Measurements from ENCODE around the gene WNT9A. TPM values are rescaled to one million over a fixed set of nuclear protein-coding genes. Genes with fewer than 3 reads are reported as not detected.
"Not testable (repeated sequence)": the region's sequence is repeated elsewhere in the genome, so short reads cannot be mapped to it uniquely, and the experiment has no call there.

Gene WNT9A, protein sequence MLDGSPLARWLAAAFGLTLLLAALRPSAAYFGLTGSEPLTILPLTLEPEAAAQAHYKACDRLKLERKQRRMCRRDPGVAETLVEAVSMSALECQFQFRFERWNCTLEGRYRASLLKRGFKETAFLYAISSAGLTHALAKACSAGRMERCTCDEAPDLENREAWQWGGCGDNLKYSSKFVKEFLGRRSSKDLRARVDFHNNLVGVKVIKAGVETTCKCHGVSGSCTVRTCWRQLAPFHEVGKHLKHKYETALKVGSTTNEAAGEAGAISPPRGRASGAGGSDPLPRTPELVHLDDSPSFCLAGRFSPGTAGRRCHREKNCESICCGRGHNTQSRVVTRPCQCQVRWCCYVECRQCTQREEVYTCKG
- total RNA-seq = 1 to 10 TPM; 1.1 to 2.5 (median 1.3) TPM

- Histone ChIP-seq H3K4me3 (peak within 1 kb of the TSS; percentile 51 to 70 (median 61)), H3K27me3 (peaks cover 0 to 6% of the 10 kb centered on the region in 2 donors), H3K27ac (peak within 1 kb of the TSS; percentile 72 to 78), H3K36me3 (no peaks in the 10 kb centered on the region), H3K4me1 (peaks cover 7 to 11% of the 10 kb centered on the region in 2 donors), H3K9me3 (no peaks in the 10 kb centered on the region)
- intact Hi-C loops (cut with DNase I; ENCODE audit: low total_unique reads) = loop anchor here (10.0 kb wide), 2 partner anchors 183 to 463 kb away; no protein-coding TSS in a partner anchor
- TF ChIP-seq POLR2AphosphoS5 (IDR thresholded peaks at IDR 0.05) (no peak), POLR2A (IDR thresholded peaks at IDR 0.05) (no peak)
- TF ChIP-seq, protein P1, sequence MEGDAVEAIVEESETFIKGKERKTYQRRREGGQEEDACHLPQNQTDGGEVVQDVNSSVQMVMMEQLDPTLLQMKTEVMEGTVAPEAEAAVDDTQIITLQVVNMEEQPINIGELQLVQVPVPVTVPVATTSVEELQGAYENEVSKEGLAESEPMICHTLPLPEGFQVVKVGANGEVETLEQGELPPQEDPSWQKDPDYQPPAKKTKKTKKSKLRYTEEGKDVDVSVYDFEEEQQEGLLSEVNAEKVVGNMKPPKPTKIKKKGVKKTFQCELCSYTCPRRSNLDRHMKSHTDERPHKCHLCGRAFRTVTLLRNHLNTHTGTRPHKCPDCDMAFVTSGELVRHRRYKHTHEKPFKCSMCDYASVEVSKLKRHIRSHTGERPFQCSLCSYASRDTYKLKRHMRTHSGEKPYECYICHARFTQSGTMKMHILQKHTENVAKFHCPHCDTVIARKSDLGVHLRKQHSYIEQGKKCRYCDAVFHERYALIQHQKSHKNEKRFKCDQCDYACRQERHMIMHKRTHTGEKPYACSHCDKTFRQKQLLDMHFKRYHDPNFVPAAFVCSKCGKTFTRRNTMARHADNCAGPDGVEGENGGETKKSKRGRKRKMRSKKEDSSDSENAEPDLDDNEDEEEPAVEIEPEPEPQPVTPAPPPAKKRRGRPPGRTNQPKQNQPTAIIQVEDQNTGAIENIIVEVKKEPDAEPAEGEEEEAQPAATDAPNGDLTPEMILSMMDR (IDR thresholded peaks at IDR 0.05) = no peak
- peak in 1 of 2 donors; percentile 50 for DNase-seq (ENCODE audit: low spot score in 2 of 2)
These were observed at the start of gene WNT9A for GRCh38 chr1:227947676-227948492. Gene WNT9A (minus strand): TSS chr1:227947932. CDS start chr1:227947887, 45 bp downstream.

GRCh38 chr1:227996187-227996950 is 48.6 kb upstream of the WNT9A start:
- Histone ChIP-seq H3K4me1 (no peaks in the 10 kb centered on the region), H3K27ac (no peak overlapping the region), H3K9me3 (peaks cover 11 to 31% of the 10 kb centered on the region in 2 donors), H3K27me3 (no peaks in the 10 kb centered on the region), H3K4me3 (no peak overlapping the region), H3K36me3 (no peaks in the 10 kb centered on the region)
- intact Hi-C loops (cut with DNase I; ENCODE audit: low total_unique reads) = no loop called here
- DNase-seq (ENCODE audit: low spot score in 2 of 2) = peak; percentile 13 to 42
- TF ChIP-seq POLR2A (IDR thresholded peaks at IDR 0.05) (no peak), POLR2AphosphoS5 (IDR thresholded peaks at IDR 0.05) (no peak)
- TF ChIP-seq, protein P1 (IDR thresholded peaks at IDR 0.05) = no peak

DNA sequence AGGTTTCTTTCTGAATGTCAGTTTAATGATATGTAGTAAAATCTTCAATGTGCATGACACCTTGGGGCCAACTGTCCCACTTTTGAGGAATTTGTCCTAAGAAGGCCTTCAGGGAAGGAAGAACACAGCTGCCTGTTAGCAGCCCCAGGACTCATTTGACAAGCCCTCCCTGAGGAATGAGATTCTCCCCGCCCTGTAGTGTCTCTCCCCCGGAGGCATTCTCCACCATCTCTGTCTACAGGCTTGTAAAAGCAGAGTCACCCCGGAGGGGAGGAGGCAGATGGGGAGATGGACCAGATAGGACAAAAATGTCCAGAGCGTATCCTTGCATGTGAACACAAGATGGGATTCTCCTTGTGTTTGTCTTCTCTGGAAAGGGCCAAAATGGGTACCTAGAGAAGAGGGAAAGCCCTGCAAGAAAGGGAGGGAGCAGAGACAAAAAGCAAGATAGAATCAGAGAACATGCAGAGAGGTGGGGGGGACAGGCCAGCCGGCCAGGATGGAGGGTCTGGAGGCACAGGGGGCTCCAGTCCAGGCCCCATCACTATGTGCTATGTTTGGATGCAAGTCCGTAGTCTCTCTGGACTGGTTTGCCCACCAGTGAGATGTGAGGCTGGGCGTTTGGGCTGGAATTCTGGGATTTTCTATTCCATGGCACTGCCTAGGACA is 47.0 kb upstream of the WNT9A start:
- Histone ChIP-seq H3K27ac (no peak overlapping the region), H3K36me3 (no peaks in the 10 kb centered on the region), H3K4me3 (no peak overlapping the region), H3K9me3 (peaks cover 11 to 31% of the 10 kb centered on the region in 2 donors), H3K27me3 (no peaks in the 10 kb centered on the region), H3K4me1 (no peaks in the 10 kb centered on the region)
- intact Hi-C loops (cut with DNase I; ENCODE audit: low total_unique reads) = no loop called here
- peak in 1 of 2 donors; percentile 14 for DNase-seq (ENCODE audit: low spot score in 2 of 2)
- no peak for TF ChIP-seq POLR2A (IDR thresholded peaks at IDR 0.05)
- TF ChIP-seq, protein P1 (IDR thresholded peaks at IDR 0.05) = no peak
- no peak for TF ChIP-seq POLR2AphosphoS5 (IDR thresholded peaks at IDR 0.05)

DNA sequence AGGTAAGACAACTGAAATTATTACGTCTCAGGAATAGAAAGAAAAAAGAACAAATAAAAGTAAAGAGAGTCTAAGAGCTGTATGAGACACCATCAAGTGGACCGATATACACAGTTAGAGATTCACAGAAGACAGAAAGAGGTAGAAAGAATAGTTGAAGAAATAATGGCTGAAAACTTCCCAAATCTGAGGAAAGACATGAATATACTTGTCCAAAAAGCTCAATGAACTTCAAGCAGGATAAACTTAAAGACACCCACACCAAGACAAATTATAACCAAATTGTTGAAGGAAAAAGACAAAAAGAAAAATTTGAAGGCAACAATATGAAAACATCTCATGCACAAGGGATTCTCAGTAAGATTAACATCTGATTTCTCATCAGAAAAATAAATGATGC is 39.4 kb upstream of the WNT9A start:
- Histone ChIP-seq H3K9me3 (no peaks in the 10 kb centered on the region), H3K4me3 (no peak overlapping the region), H3K27ac (no peak overlapping the region), H3K36me3 (no peaks in the 10 kb centered on the region), H3K27me3 (no peaks in the 10 kb centered on the region), H3K4me1 (no peaks in the 10 kb centered on the region)
- TF ChIP-seq, protein P1 (IDR thresholded peaks at IDR 0.05) = no peak
- TF ChIP-seq POLR2A (IDR thresholded peaks at IDR 0.05) (no peak), POLR2AphosphoS5 (IDR thresholded peaks at IDR 0.05) (no peak)
- intact Hi-C loops (cut with DNase I; ENCODE audit: low total_unique reads) = no loop called here
- no peak for DNase-seq (ENCODE audit: low spot score in 2 of 2)

DNA sequence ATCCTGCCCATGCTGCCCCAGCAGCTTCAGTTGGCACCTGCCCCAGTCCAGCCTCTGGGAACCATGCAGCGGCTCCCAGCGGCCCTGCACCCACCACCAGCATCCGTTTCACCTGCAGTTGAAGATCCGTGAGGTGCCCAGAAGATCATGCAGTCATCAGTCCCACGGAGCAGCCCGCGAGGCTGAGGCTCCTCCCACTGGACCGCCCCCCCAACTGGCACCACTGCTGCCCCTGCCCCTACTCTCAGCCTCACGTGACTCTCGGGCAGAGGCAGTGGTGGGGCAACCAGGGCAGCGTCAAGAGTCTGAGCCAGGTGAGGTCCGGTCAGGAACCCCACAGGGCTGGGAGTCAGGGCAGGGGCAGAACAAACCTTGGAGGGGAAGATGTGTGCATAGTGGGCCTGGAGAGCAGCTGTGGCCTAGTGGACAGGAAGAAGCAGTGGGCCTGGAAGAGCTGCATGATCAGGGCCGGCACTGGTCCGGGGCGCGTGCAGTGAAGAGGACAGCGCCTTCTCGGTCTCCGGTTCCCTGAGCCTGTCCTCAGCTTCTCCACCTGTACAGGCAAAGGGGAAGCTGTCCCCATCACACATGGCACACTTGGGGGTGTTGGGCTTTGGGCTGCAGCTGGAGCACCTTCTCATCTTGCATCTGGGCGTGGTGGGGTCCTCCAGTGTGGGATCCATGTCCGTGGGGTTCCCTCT is 28.0 kb upstream of the WNT9A start:
- H3K4me1 ChIP-seq; intact Hi-C loops (cut with DNase I; ENCODE audit: low total_unique reads); H3K36me3 ChIP-seq; H3K27me3 ChIP-seq; DNase-seq (ENCODE audit: low spot score in 2 of 2); H3K4me3 ChIP-seq; H3K27ac ChIP-seq; H3K9me3 ChIP-seq: not testable (repeated sequence)

- H3K27ac ChIP-seq; H3K27me3 ChIP-seq; DNase-seq (ENCODE audit: low spot score in 2 of 2); H3K36me3 ChIP-seq; H3K4me3 ChIP-seq; H3K4me1 ChIP-seq; intact Hi-C loops (cut with DNase I; ENCODE audit: low total_unique reads); H3K9me3 ChIP-seq: not testable (repeated sequence)
These were observed 26.1 kb upstream of the WNT9A start for GRCh38 chr1:227973724-227974288.

DNA sequence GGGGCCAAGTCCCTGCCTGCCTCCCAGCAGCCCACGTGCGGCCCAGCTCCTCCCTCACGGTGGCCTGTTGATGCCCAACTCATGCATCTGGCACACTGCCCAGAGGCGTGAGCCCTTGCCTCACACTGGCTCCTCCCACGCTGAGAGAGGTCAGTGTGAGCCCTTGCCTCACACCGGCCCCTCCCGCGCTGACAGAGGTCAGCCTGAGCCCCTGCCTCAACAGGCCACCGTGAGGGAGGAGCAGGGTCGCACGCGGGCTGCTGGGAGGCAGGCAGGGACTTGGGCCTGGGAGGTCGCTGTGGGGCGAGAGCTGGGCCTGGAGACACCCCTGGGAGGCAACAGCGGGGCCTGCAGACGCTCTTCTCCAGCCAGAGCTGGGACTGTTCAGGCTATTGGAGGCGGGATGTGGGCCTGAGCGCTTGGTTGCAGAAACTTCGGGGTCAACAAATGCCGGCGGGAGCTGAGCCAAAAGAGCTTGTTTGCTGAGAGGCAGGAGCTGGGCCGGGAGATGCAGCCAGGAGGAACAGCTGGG is 25.2 kb upstream of the WNT9A start:
- H3K36me3 ChIP-seq; H3K27ac ChIP-seq; H3K4me3 ChIP-seq; DNase-seq (ENCODE audit: low spot score in 2 of 2); intact Hi-C loops (cut with DNase I; ENCODE audit: low total_unique reads); H3K9me3 ChIP-seq; H3K4me1 ChIP-seq; H3K27me3 ChIP-seq: not testable (repeated sequence)
